Measurements from ENCODE around the gene SYCE1. TPM values are rescaled to one million over a fixed set of nuclear protein-coding genes. Genes with fewer than 3 reads are reported as not detected.

SYCE1 gene
- total RNA-seq, 2 donors from 2014 or later, result not detected

- Histone ChIP-seq H3K27me3 (ENCODE audit: control insufficient read depth, insufficient read depth, low read length, poor library complexity, severe bottlenecking) (no peaks in the 10 kb centered on the region), H3K36me3 (ENCODE audit: control insufficient read depth, insufficient read depth, low read length) (no peaks in the 10 kb centered on the region), H3K4me1 (ENCODE audit: control insufficient read depth, insufficient read depth, low read length) (no peaks in the 10 kb centered on the region), H3K27ac (ENCODE audit: low read depth, low read length) (no peak overlapping the region), H3K4me3 (ENCODE audit: low read length) (no peak overlapping the region), H3K9me3 (ENCODE audit: control insufficient read depth, low read length) (peaks cover 28% of the 10 kb centered on the region), H3K9ac (ENCODE audit: extremely low read depth, low read length, poor library complexity, severe bottlenecking) (no peak overlapping the region)
- TF ChIP-seq, protein P1, sequence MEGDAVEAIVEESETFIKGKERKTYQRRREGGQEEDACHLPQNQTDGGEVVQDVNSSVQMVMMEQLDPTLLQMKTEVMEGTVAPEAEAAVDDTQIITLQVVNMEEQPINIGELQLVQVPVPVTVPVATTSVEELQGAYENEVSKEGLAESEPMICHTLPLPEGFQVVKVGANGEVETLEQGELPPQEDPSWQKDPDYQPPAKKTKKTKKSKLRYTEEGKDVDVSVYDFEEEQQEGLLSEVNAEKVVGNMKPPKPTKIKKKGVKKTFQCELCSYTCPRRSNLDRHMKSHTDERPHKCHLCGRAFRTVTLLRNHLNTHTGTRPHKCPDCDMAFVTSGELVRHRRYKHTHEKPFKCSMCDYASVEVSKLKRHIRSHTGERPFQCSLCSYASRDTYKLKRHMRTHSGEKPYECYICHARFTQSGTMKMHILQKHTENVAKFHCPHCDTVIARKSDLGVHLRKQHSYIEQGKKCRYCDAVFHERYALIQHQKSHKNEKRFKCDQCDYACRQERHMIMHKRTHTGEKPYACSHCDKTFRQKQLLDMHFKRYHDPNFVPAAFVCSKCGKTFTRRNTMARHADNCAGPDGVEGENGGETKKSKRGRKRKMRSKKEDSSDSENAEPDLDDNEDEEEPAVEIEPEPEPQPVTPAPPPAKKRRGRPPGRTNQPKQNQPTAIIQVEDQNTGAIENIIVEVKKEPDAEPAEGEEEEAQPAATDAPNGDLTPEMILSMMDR (conservative IDR thresholded peaks at IDR 0.05), result no peak
- Mint-ChIP-seq H3K27me3 (ENCODE audit: insufficient read depth) (peaks cover 12% of the 10 kb centered on the region), H3K9me3 (peaks cover 88% of the 10 kb centered on the region), H3K36me3 (ENCODE audit: low read depth) (no peaks in the 10 kb centered on the region), H3K4me1 (no peaks in the 10 kb centered on the region), H3K4me3 (no peak overlapping the region), H3K27ac (no peak overlapping the region)
- no peak for DNase-seq
- 73 to 74% methylated on average over 7 of the region's 7 CpGs for WGBS, 2 experiments (ENCODE audit: insufficient coverage in 1 of 2, insufficient read length in 1 of 2)
Measured at GRCh38 chr10:133532871-133533270, 32.5 kb downstream of the SYCE1 start.

GRCh38 chr10:133530506-133530905 lies 34.9 kb downstream of the SYCE1 start:
- Histone ChIP-seq H3K9me3 (ENCODE audit: control insufficient read depth, low read length) (peaks cover 23% of the 10 kb centered on the region), H3K4me1 (ENCODE audit: control insufficient read depth, insufficient read depth, low read length) (no peaks in the 10 kb centered on the region), H3K27me3 (ENCODE audit: control insufficient read depth, insufficient read depth, low read length, poor library complexity, severe bottlenecking) (no peaks in the 10 kb centered on the region), H3K4me3 (ENCODE audit: low read length) (no peak overlapping the region), H3K9ac (ENCODE audit: extremely low read depth, low read length, poor library complexity, severe bottlenecking) (no peak overlapping the region), H3K36me3 (ENCODE audit: control insufficient read depth, insufficient read depth, low read length) (no peaks in the 10 kb centered on the region), H3K27ac (ENCODE audit: low read depth, low read length) (no peak overlapping the region)
- Mint-ChIP-seq H3K4me1 (no peaks in the 10 kb centered on the region), H3K9me3 (peaks cover 86% of the 10 kb centered on the region), H3K27me3 (ENCODE audit: insufficient read depth) (peaks cover 14% of the 10 kb centered on the region), H3K4me3 (no peak overlapping the region), H3K27ac (no peak overlapping the region), H3K36me3 (ENCODE audit: low read depth) (no peaks in the 10 kb centered on the region)
- WGBS, 2 experiments (ENCODE audit: insufficient coverage in 1 of 2, insufficient read length in 1 of 2), result 75 to 89% methylated on average over 6 to 9 of the region's 9 CpGs
- DNase-seq, result no peak
- TF ChIP-seq, protein P1 (conservative IDR thresholded peaks at IDR 0.05), result no peak

GRCh38 chr10:133529576-133529946 lies 35.8 kb downstream of the SYCE1 start:
- no peaks in the 10 kb centered on the region for H3K36me3 Mint-ChIP-seq (ENCODE audit: low read depth)
- WGBS, 2 experiments (ENCODE audit: insufficient coverage in 1 of 2, insufficient read length in 1 of 2), result 92 to 93% methylated on average over 17 to 26 of the region's 26 CpGs

More at GRCh38 chr10:133529576-133529946, 35.8 kb downstream of the SYCE1 start:
- Histone ChIP-seq H3K27ac (ENCODE audit: low read depth, low read length) (no peak overlapping the region), H3K27me3 (ENCODE audit: control insufficient read depth, insufficient read depth, low read length, poor library complexity, severe bottlenecking) (no peaks in the 10 kb centered on the region), H3K4me1 (ENCODE audit: control insufficient read depth, insufficient read depth, low read length) (no peaks in the 10 kb centered on the region), H3K9me3 (ENCODE audit: control insufficient read depth, low read length) (peaks cover 33% of the 10 kb centered on the region), H3K36me3 (ENCODE audit: control insufficient read depth, insufficient read depth, low read length) (no peaks in the 10 kb centered on the region), H3K4me3 (ENCODE audit: low read length) (no peak overlapping the region), H3K9ac (ENCODE audit: extremely low read depth, low read length, poor library complexity, severe bottlenecking) (no peak overlapping the region)
- TF ChIP-seq, protein P1 (conservative IDR thresholded peaks at IDR 0.05), result no peak
- DNase-seq, result no peak
- H3K27ac Mint-ChIP-seq, result no peak overlapping the region
- no peak overlapping the region for H3K4me3 Mint-ChIP-seq
- peaks cover 88% of the 10 kb centered on the region for H3K9me3 Mint-ChIP-seq
- H3K4me1 Mint-ChIP-seq, result no peaks in the 10 kb centered on the region
- peaks cover 14% of the 10 kb centered on the region for H3K27me3 Mint-ChIP-seq (ENCODE audit: insufficient read depth)
